HL-60 (cell line): Measurements from ENCODE around the gene SLCO4A1.
A peak's percentile ranks its signal among the peaks of the same experiment; 100 is the strongest.

ENCODE experiments used
- DNase-seq, 2 experiments: peaks; one replicate each; pipeline ENCODE4 v3.0.0-alpha.2; 2010 to 2020; ENCODE audit warnings: low read depth in 1 of 2, low spot score in 1 of 2
- H3K27ac ChIP-seq: fragments of 250-450 bp; sonication (Bioruptor Pico); replicated peaks from 2 replicates; pipeline ENCODE4 v1.5.1; 2020; ENCODE audit warnings: mild to moderate bottlenecking, moderate library complexity
- H3K27me3 ChIP-seq: fragments of 250-450 bp; sonication (Bioruptor Pico); 2 replicates; pipeline ENCODE4 v1.5.1; 2021; ENCODE audit warnings: mild to moderate bottlenecking, moderate library complexity; ENCODE audit not compliant: insufficient read depth, poor library complexity, severe bottlenecking
- H3K4me3 ChIP-seq: replicated peaks from 2 replicates; pipeline ENCODE4 v1.5.1; 2011; ENCODE audit warnings: mild to moderate bottlenecking, control low read depth, low read length; ENCODE audit not compliant: insufficient read depth
- GABPA ChIP-seq: IDR thresholded peaks from 2 replicates; pipeline ENCODE4 v1.6.1; 2012; ENCODE audit warnings: low read depth
- POLR2AphosphoS5 ChIP-seq: IDR thresholded peaks from 2 replicates; pipeline ENCODE4 v1.6.1; 2012; ENCODE audit warnings: low read depth
- SPI1 ChIP-seq: IDR thresholded peaks from 2 replicates; pipeline ENCODE4 v1.6.1; 2012; ENCODE audit warnings: low read depth, mild to moderate bottlenecking, borderline replicate concordance
- TF ChIP-seq, protein P1 (sequence below): IDR thresholded peaks from one replicate; pipeline ENCODE4 v1.5.1; 2011; ENCODE audit warnings: low read length, control low read depth, inconsistent platforms; ENCODE audit not compliant: insufficient read depth
- TF ChIP-seq, protein P2 (sequence below): IDR thresholded peaks from 2 replicates; pipeline ENCODE4 v1.6.1; 2012; ENCODE audit warnings: low read depth; ENCODE audit not compliant: insufficient replicate concordance

SLCO4A1 gene

DNA sequence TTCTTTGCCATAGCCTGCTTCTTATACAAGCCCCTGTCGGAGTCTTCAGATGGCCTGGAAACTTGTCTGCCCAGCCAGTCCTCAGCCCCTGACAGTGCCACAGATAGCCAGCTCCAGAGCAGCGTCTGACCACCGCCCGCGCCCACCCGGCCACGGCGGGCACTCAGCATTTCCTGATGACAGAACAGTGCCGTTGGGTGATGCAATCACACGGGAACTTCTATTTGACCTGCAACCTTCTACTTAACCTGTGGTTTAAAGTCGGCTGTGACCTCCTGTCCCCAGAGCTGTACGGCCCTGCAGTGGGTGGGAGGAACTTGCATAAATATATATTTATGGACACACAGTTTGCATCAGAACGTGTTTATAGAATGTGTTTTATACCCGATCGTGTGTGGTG, 29.5 kb downstream of the SLCO4A1 start:
- DNase-seq = peak in 1 of 2 experiments; percentile 70
- Histone ChIP-seq H3K4me3 (no peak overlapping the region), H3K27ac (peak overlapping the region; percentile 63), H3K27me3 (no peaks in the 10 kb centered on the region)
- TF ChIP-seq GABPA = no peak
- TF ChIP-seq, protein P1, sequence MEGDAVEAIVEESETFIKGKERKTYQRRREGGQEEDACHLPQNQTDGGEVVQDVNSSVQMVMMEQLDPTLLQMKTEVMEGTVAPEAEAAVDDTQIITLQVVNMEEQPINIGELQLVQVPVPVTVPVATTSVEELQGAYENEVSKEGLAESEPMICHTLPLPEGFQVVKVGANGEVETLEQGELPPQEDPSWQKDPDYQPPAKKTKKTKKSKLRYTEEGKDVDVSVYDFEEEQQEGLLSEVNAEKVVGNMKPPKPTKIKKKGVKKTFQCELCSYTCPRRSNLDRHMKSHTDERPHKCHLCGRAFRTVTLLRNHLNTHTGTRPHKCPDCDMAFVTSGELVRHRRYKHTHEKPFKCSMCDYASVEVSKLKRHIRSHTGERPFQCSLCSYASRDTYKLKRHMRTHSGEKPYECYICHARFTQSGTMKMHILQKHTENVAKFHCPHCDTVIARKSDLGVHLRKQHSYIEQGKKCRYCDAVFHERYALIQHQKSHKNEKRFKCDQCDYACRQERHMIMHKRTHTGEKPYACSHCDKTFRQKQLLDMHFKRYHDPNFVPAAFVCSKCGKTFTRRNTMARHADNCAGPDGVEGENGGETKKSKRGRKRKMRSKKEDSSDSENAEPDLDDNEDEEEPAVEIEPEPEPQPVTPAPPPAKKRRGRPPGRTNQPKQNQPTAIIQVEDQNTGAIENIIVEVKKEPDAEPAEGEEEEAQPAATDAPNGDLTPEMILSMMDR = no peak
- no peak for TF ChIP-seq SPI1
- no peak for TF ChIP-seq POLR2AphosphoS5
- TF ChIP-seq, protein P2, sequence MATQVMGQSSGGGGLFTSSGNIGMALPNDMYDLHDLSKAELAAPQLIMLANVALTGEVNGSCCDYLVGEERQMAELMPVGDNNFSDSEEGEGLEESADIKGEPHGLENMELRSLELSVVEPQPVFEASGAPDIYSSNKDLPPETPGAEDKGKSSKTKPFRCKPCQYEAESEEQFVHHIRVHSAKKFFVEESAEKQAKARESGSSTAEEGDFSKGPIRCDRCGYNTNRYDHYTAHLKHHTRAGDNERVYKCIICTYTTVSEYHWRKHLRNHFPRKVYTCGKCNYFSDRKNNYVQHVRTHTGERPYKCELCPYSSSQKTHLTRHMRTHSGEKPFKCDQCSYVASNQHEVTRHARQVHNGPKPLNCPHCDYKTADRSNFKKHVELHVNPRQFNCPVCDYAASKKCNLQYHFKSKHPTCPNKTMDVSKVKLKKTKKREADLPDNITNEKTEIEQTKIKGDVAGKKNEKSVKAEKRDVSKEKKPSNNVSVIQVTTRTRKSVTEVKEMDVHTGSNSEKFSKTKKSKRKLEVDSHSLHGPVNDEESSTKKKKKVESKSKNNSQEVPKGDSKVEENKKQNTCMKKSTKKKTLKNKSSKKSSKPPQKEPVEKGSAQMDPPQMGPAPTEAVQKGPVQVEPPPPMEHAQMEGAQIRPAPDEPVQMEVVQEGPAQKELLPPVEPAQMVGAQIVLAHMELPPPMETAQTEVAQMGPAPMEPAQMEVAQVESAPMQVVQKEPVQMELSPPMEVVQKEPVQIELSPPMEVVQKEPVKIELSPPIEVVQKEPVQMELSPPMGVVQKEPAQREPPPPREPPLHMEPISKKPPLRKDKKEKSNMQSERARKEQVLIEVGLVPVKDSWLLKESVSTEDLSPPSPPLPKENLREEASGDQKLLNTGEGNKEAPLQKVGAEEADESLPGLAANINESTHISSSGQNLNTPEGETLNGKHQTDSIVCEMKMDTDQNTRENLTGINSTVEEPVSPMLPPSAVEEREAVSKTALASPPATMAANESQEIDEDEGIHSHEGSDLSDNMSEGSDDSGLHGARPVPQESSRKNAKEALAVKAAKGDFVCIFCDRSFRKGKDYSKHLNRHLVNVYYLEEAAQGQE = no peak

GRCh38 chr20:62674370-62674769, 32.1 kb downstream of the SLCO4A1 start:
- no peak overlapping the region for H3K4me3 ChIP-seq
- no peak for DNase-seq
- TF ChIP-seq POLR2AphosphoS5 = no peak
- TF ChIP-seq GABPA = no peak
- TF ChIP-seq SPI1 = no peak
- H3K27ac ChIP-seq = peak overlapping the region; percentile 74; the same call in 1 of the 2 replicates
- H3K27me3 ChIP-seq = no peaks in the 10 kb centered on the region

GRCh38 chr20:62675156-62675876, 33.0 kb downstream of the SLCO4A1 start:
- H3K27ac ChIP-seq = peak overlapping the region; percentile 74
- H3K4me3 ChIP-seq = no peak overlapping the region
- no peaks in the 10 kb centered on the region for H3K27me3 ChIP-seq
- peak; percentile 84 to 85 for DNase-seq
- TF ChIP-seq GABPA (no peak), POLR2AphosphoS5 (peak; percentile 73), SPI1 (peak; percentile 36; the same call in 1 of the 2 replicates)
- TF ChIP-seq, protein P1 = no peak
- TF ChIP-seq, protein P2 = no peak

DNA sequence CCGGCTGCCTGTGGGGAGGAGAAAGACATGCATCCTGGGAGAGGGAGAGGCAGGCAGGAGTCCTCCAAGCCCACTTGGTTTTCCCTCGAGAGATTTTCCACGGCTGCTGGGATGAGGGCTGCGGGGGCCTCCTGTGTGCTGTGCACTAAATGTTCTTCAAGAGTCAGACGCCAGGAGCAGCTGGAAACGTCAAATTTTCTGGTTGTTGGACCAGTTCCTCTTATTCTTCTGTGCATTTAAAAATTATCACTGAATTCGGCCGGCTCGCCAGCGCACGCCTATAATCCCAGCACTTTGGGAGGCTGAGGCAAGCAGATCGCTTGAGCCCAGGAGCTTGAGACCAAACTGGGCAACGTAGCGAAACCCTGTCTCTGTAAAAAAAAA, 33.6 kb downstream of the SLCO4A1 start:
- no peak overlapping the region for H3K4me3 ChIP-seq
- peak in 1 of 2 experiments; percentile 31 for DNase-seq
- H3K27ac ChIP-seq = peak overlapping the region; percentile 74
- TF ChIP-seq, protein P1 = no peak
- TF ChIP-seq SPI1 (peak; percentile 75), GABPA (no peak), POLR2AphosphoS5 (no peak)
- TF ChIP-seq, protein P2 = no peak
- no peaks in the 10 kb centered on the region for H3K27me3 ChIP-seq
